MCF 10A (cell line): ENCODE data around the gene LRP1B. TPM values are rescaled to one million over a fixed set of nuclear protein-coding genes. Genes with fewer than 3 reads are reported as not detected.
A peak's percentile ranks its signal among the peaks of the same experiment; 100 is the strongest.

Experiments
- BruUV-seq: library from RNA; stranded (reverse); fragments of 400-500 nt; replicated peaks from 2 replicates; lab custom pipeline; 2021; lab: Mats Ljungman, UMichigan
- CTCF ChIA-PET: fragments of 300-600 bp; sonication (Branson Sonifier 250); formaldehyde crosslinking; extraction: SDS; loops from one replicate; lab custom pipeline; 2021; ENCODE audit warnings: antibody characterized with exemption, inconsistent platforms; lab: Yijun Ruan, JAX
- POLR2A ChIA-PET: fragments of 300-600, 350-650 bp; sonication (Branson Sonifier 250); formaldehyde crosslinking; extraction: SDS; loops from one replicate; lab custom pipeline; 2020; ENCODE audit warnings: antibody characterized with exemption, inconsistent platforms; lab: Yijun Ruan, JAX
- DNase-seq: peaks from one replicate; pipeline ENCODE4 v3.0.0-alpha.2; 2018; ENCODE audit not compliant: unreplicated experiment
- H3K27ac Mint-ChIP-seq: one replicate; pipeline ENCODE4 v1.8.0; 2022; ENCODE audit warnings: mild to moderate bottlenecking, low read depth, mixed read lengths; ENCODE audit not compliant: unreplicated experiment
- H3K27me3 Mint-ChIP-seq: one replicate; pipeline ENCODE4 v1.8.0; 2022; ENCODE audit warnings: mixed read lengths; ENCODE audit not compliant: insufficient read depth, unreplicated experiment
- H3K36me3 Mint-ChIP-seq: one replicate; pipeline ENCODE4 v1.8.0; 2022; ENCODE audit warnings: mild to moderate bottlenecking, moderate library complexity, mixed read lengths; ENCODE audit not compliant: insufficient read depth, unreplicated experiment
- H3K4me1 Mint-ChIP-seq: one replicate; pipeline ENCODE4 v1.8.0; 2022; ENCODE audit warnings: mixed read lengths; ENCODE audit not compliant: insufficient read depth, unreplicated experiment
- H3K4me3 Mint-ChIP-seq: one replicate; pipeline ENCODE4 v1.8.0; 2022; ENCODE audit warnings: mild to moderate bottlenecking, moderate library complexity, mixed read lengths; ENCODE audit not compliant: unreplicated experiment
- H3K9me3 Mint-ChIP-seq: one replicate; pipeline ENCODE4 v1.8.0; 2022; ENCODE audit warnings: mixed read lengths; ENCODE audit not compliant: unreplicated experiment
- intact Hi-C: fragments of 100-400 bp; cut with micrococcal nuclease; formaldehyde crosslinking; loops from 2 replicates; pipeline ENCODE4 v1.14.1; 2022
- total RNA-seq: library from RNA; stranded (reverse); gene quantifications from 2 replicates; pipeline ENCODE4 v1.2.3, GENCODE V29; 2022
- TF ChIP-seq, protein P1 (sequence below): fragments of 200-600 bp; IDR thresholded peaks from one replicate; pipeline ENCODE4 v1.8.0; 2022; ENCODE audit warnings: antibody characterized with exemption, mild to moderate bottlenecking; ENCODE audit not compliant: unreplicated experiment

LRP1B gene
- total RNA-seq, 1 experiment from 2014 or later = not detected

DNA sequence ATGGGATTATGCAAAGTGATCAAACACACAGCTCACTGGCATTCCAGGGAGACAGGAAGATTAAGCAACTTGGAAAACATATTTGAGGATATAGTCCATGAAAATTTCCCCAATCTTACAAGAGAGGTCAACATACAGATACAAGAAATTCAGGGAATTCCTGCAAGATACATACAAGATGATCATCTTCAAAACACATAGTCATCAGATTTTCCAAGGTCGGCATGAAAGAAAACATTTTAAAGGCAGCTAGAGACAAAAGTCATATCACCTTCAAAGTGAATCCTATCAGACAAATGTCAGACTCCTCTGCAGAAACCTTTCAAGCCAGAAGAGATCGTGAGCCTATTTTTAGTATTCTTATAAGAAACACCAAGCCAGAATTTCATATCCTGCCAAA, 1188.5 kb downstream of the LRP1B start:
- intact Hi-C loops = no loop called here
- Mint-ChIP-seq H3K27me3 (peaks cover 42% of the 10 kb centered on the region), H3K27ac (no peak overlapping the region), H3K9me3 (no peaks in the 10 kb centered on the region), H3K4me1 (no peaks in the 10 kb centered on the region), H3K4me3 (no peak overlapping the region), H3K36me3 (no peaks in the 10 kb centered on the region)
- no TSS peak for BruUV-seq
- no peak for DNase-seq
- TF ChIP-seq, protein P1, sequence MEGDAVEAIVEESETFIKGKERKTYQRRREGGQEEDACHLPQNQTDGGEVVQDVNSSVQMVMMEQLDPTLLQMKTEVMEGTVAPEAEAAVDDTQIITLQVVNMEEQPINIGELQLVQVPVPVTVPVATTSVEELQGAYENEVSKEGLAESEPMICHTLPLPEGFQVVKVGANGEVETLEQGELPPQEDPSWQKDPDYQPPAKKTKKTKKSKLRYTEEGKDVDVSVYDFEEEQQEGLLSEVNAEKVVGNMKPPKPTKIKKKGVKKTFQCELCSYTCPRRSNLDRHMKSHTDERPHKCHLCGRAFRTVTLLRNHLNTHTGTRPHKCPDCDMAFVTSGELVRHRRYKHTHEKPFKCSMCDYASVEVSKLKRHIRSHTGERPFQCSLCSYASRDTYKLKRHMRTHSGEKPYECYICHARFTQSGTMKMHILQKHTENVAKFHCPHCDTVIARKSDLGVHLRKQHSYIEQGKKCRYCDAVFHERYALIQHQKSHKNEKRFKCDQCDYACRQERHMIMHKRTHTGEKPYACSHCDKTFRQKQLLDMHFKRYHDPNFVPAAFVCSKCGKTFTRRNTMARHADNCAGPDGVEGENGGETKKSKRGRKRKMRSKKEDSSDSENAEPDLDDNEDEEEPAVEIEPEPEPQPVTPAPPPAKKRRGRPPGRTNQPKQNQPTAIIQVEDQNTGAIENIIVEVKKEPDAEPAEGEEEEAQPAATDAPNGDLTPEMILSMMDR = no peak
- ChIA-PET CTCF (interaction anchor here (0.6 kb wide), 1 partner anchor 476 kb away, joined by 3 read pairs; no protein-coding TSS in a partner anchor), POLR2A (interaction anchor here (0.7 kb wide), 1 partner anchor 16 kb away, joined by 3 read pairs; no protein-coding TSS in a partner anchor)

DNA sequence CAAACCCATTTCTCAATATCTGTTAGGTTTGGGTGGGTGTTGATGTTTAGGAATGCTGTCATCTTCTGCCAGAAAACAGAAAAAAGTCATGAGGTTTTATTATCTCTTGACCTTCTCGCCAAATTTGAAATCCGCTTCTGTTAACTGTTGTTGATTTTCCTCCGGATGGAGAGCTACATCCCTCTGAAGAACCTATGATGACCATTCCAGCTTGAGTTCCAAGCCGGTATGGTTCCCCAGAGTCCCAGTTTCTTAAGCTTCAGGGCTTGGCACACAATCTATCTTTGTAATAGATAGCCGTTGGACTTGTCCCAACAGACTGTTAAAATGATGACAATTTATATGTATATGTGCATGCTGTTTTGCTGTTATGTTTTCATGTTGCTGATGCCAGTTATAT, 1201.0 kb downstream of the LRP1B start:
- POLR2A ChIA-PET = no interaction called here
- TF ChIP-seq, protein P1 = no peak
- CTCF ChIA-PET = no interaction called here
- Mint-ChIP-seq H3K9me3 (no peaks in the 10 kb centered on the region), H3K4me3 (no peak overlapping the region), H3K27ac (no peak overlapping the region), H3K36me3 (no peaks in the 10 kb centered on the region), H3K4me1 (no peaks in the 10 kb centered on the region), H3K27me3 (peaks cover 14% of the 10 kb centered on the region)
- intact Hi-C loops = no loop called here
- no TSS peak for BruUV-seq
- no peak for DNase-seq

DNA sequence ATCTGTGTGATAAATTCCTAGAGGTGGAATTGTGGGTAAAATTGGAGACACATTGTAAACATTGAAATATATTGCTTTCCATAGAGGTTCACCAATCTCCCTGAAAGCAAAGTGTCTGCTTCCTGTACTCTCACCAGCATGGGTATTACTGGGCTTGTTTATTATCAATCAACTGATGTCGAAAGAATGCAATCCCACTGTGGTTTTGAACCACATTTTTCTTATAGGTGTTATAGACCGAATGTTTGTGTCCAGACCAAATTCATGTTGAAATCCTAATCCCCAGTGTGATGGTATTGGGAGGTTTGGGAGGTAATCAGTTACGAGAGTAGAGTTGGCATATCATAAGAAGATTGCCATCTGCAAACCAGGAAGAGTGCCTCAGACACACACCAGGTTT, 1212.4 kb downstream of the LRP1B start:
- Mint-ChIP-seq H3K4me3 (no peak overlapping the region), H3K9me3 (no peaks in the 10 kb centered on the region), H3K36me3 (no peaks in the 10 kb centered on the region), H3K4me1 (no peaks in the 10 kb centered on the region), H3K27me3 (peaks cover 20% of the 10 kb centered on the region), H3K27ac (no peak overlapping the region)
- intact Hi-C loops = no loop called here
- CTCF ChIA-PET = interaction anchor here (0.8 kb wide), 1 partner anchor 602 kb away, joined by 3 read pairs; no protein-coding TSS in a partner anchor
- TF ChIP-seq, protein P1 = no peak
- no TSS peak for BruUV-seq
- POLR2A ChIA-PET = no interaction called here
- no peak for DNase-seq

DNA sequence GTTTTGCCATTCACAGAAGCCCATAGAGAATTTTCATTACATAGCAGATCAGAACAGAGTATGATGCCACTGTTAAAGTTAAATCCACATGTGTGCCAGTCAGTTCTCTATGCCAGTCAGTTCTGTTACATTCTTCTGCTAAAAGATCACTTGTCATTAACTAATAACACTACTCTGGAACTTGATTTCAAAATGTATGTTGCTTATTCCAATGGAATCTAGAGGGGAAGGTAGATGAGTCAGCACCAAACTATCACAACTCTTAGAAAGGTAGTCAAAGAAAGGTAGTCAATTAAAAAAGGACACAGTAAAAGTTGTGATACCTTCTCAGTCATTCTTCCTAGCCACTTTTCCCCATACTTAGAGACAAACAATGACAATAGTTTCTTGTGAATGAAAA, 1214.4 kb downstream of the LRP1B start:
- TF ChIP-seq, protein P1 = no peak
- no peaks in the 10 kb centered on the region for H3K4me1 Mint-ChIP-seq
- peak; percentile 16 for DNase-seq
- H3K27ac Mint-ChIP-seq = no peak overlapping the region
- ChIA-PET CTCF (no interaction called here), POLR2A (no interaction called here)
- BruUV-seq = no TSS peak
- intact Hi-C loops = no loop called here
- H3K4me3 Mint-ChIP-seq = no peak overlapping the region
- H3K27me3 Mint-ChIP-seq = peaks cover 20% of the 10 kb centered on the region
- H3K36me3 Mint-ChIP-seq = no peaks in the 10 kb centered on the region
- no peaks in the 10 kb centered on the region for H3K9me3 Mint-ChIP-seq
